Measurements from ENCODE around the gene TOPBP1. TPM values are rescaled to one million over a fixed set of nuclear protein-coding genes. Genes with fewer than 3 reads are reported as not detected.

Gene TOPBP1
- total and polyA plus RNA-seq, 2 of the 4 experiments (the other 2 are of a cell fraction), result 19.5 to 50.5 TPM

DNA sequence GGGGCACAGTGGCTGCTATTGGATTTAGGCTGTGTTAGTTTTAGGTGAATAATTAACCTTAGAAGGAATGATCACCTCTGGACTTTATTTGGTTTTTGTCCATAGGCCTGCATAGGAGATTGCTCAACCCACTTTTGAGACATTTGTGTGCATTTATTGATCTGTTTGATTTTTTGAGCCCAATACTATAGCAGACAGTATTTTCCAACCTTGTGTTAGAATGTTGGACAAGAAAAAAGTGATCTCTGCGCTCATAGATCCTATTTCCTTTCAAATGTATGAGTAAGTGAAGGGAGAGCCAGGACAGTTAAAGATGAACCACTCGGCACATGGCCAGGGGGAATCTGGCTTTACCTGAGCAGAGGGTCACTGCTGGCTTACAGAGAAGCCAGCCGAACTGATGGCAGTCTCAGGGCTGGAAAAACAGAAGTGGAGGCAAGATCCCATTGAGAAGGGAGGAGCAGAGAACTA is 8.8 kb upstream of the TOPBP1 start:
- Histone ChIP-seq H3K27me3 (ENCODE audit: control insufficient read depth, insufficient read depth, low read length) (peaks cover 23% of the 10 kb centered on the region), H3K27ac (ENCODE audit: insufficient read depth, low read length) (no peak overlapping the region), H2AK5ac (ENCODE audit: low read depth, low read length) (no peak overlapping the region), H3K36me3 (ENCODE audit: control insufficient read depth, insufficient read depth, low read length) (no peaks in the 10 kb centered on the region), H3K23ac (ENCODE audit: low read depth, low read length) (no peak overlapping the region), H3K9ac (ENCODE audit: low read depth, low read length) (no peak overlapping the region), H3K4ac (ENCODE audit: low read depth, low read length) (no peak overlapping the region), H3K79me1 (ENCODE audit: low read depth in 1 of 2, low read length in 2 of 2) (no peaks in the 10 kb centered on the region), H3K14ac (replicated peaks; ENCODE audit: low read depth, low read length) (no peak overlapping the region), H3K4me1 (ENCODE audit: control insufficient read depth, insufficient read depth, low read length) (peaks cover 3% of the 10 kb centered on the region), H2BK15ac (ENCODE audit: low read depth, low read length) (no peak overlapping the region), H3K56ac (ENCODE audit: extremely low read depth, insufficient read depth, low read length) (no peak overlapping the region), H2AFZ (replicated peaks; ENCODE audit: low read length, poor library complexity) (no peak overlapping the region), H3K9me1 (ENCODE audit: insufficient read depth, low read length) (no peaks in the 10 kb centered on the region), H2AK9ac (replicated peaks; ENCODE audit: low read depth, low read length, poor library complexity) (no peak overlapping the region), H3K4me2 (ENCODE audit: low read depth, low read length) (no peak overlapping the region), H3K18ac (ENCODE audit: low read depth, low read length) (no peak overlapping the region), H3K4me3 (ENCODE audit: insufficient read depth, low read depth, low read length) (no peak overlapping the region), H4K8ac (ENCODE audit: low read depth in 2 of 2, low read length in 2 of 2) (no peak overlapping the region), H4K91ac (ENCODE audit: insufficient read depth, low read depth, low read length) (no peak overlapping the region), H4K20me1 (ENCODE audit: insufficient read depth, low read length) (no peaks in the 10 kb centered on the region), H2BK120ac (ENCODE audit: low read depth, low read length) (no peak overlapping the region), H4K5ac (ENCODE audit: low read depth, low read length) (no peak overlapping the region), H3K9me3 (ENCODE audit: control insufficient read depth, insufficient read depth, low read length) (no peaks in the 10 kb centered on the region), H2BK5ac (ENCODE audit: low read depth, low read length, poor library complexity, severe bottlenecking) (no peak overlapping the region), H2BK20ac (ENCODE audit: low read depth, low read length) (no peak overlapping the region)
- no peak for DNase-seq
- intact Hi-C loops (cut with micrococcal nuclease) (no loop called here), in situ Hi-C loops (cut with MboI; ENCODE audit: low sequenced_read_pairs) (no loop called here), dilution Hi-C loops (cut with HindIII; ENCODE audit: low sequenced_read_pairs, unreplicated experiment) (no loop called here)
- ATAC-seq (ENCODE audit: low read depth), result no peak
- TF ChIP-seq CEBPB (IDR thresholded peaks at IDR 0.05; ENCODE audit: low read depth, low read length) (no peak), FOS (IDR thresholded peaks at IDR 0.05; ENCODE audit: low read depth, low read length) (no peak), MXI1 (IDR thresholded peaks at IDR 0.05; ENCODE audit: borderline replicate concordance, low read depth, low read length) (no peak), POLR2A (IDR thresholded peaks at IDR 0.05; ENCODE audit: low read depth, low read length) (no peak), RFX5 (IDR thresholded peaks at IDR 0.05; ENCODE audit: low read depth, low read length) (no peak), RAD21 (IDR thresholded peaks at IDR 0.05; ENCODE audit: low read length) (no peak), MAZ (IDR thresholded peaks at IDR 0.05; ENCODE audit: borderline replicate concordance, low read depth, low read length) (no peak), SMC3 (IDR thresholded peaks at IDR 0.05; ENCODE audit: low read depth, low read length) (no peak), NFE2L2 (IDR thresholded peaks at IDR 0.05; ENCODE audit: low read depth, low read length) (no peak), RCOR1 (IDR thresholded peaks at IDR 0.05; ENCODE audit: insufficient replicate concordance, low read length) (no peak)
- TF ChIP-seq, protein P1, sequence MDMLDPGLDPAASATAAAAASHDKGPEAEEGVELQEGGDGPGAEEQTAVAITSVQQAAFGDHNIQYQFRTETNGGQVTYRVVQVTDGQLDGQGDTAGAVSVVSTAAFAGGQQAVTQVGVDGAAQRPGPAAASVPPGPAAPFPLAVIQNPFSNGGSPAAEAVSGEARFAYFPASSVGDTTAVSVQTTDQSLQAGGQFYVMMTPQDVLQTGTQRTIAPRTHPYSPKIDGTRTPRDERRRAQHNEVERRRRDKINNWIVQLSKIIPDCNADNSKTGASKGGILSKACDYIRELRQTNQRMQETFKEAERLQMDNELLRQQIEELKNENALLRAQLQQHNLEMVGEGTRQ (IDR thresholded peaks at IDR 0.05; ENCODE audit: low read depth, low read length), result no peak
- ChIA-PET POLR2A (ENCODE audit: unreplicated experiment) (no interaction called here), CTCF (no interaction called here)
- BruUV-seq (replicated peaks), result no TSS peak
- WGBS, 2 experiments (ENCODE audit: extremely low coverage in 2 of 2, insufficient read length in 1 of 2), result 80% methylated on average over 1 of the region's 3 CpGs; no CpG with 5 or more reads in 1 of the 2 experiments
